GM15510 (cell line): ENCODE data around the gene P2RX7.

ENCODE experiments used
- POLR2A ChIP-seq: IDR thresholded peaks from 3 replicates; pipeline ENCODE4 v1.6.1; 2011; ENCODE audit warnings: borderline replicate concordance; ENCODE audit not compliant: insufficient read length; ENCODE audit errors: extremely low read depth

P2RX7 gene

GRCh38 chr12:121170611-121171260 lies 38.1 kb downstream of the P2RX7 start:
- no peak for TF ChIP-seq POLR2A

GRCh38 chr12:121172145-121172544 lies 39.5 kb downstream of the P2RX7 start:
- no peak for TF ChIP-seq POLR2A

GRCh38 chr12:121175383-121176119 lies 42.9 kb downstream of the P2RX7 start:
- TF ChIP-seq POLR2A: no peak

GRCh38 chr12:121176826-121177529 lies 44.3 kb downstream of the P2RX7 start:
- TF ChIP-seq POLR2A: no peak

- no peak for TF ChIP-seq POLR2A
Observed at GRCh38 chr12:121181181-121181580, 48.5 kb downstream of the P2RX7 start.

- no peak for TF ChIP-seq POLR2A
Observed at GRCh38 chr12:121182222-121182893, 49.7 kb downstream of the P2RX7 start.

- no peak for TF ChIP-seq POLR2A
Observed at GRCh38 chr12:121184425-121184824, 51.7 kb downstream of the P2RX7 start.

- TF ChIP-seq POLR2A: no peak
Observed at GRCh38 chr12:121184984-121185889, 52.6 kb downstream of the P2RX7 start.

- no peak for TF ChIP-seq POLR2A
Observed at GRCh38 chr12:121186826-121187225, 54.1 kb downstream of the P2RX7 start.

GRCh38 chr12:121187501-121187900 lies 54.8 kb downstream of the P2RX7 start:
- TF ChIP-seq POLR2A: no peak

GRCh38 chr12:121188227-121188626 lies 55.6 kb downstream of the P2RX7 start:
- no peak for TF ChIP-seq POLR2A

GRCh38 chr12:121189131-121189530 lies 56.5 kb downstream of the P2RX7 start:
- no peak for TF ChIP-seq POLR2A

GRCh38 chr12:121189619-121190155 lies 57.0 kb downstream of the P2RX7 start:
- TF ChIP-seq POLR2A: no peak
